PC-9 (cell line): ENCODE data around the gene ABCC3.

ENCODE experiments used
- CTCF ChIP-seq: fragments of 200-600 bp; sonication (generic); conservative IDR thresholded peaks from 2 replicates; pipeline ENCODE4 v1.6.1; 2017; ENCODE audit warnings: mixed run types, antibody characterized with exemption, mild to moderate bottlenecking, moderate library complexity
- EZH2 ChIP-seq: fragments of 200-600 bp; sonication (generic); IDR thresholded peaks from 2 replicates; pipeline ENCODE4 v1.8.0; 2017; ENCODE audit warnings: antibody characterized with exemption, low read depth

- TF ChIP-seq CTCF (no peak), EZH2 (no peak)
Measured at GRCh38 chr17:50710650-50711049, 76.0 kb downstream of the ABCC3 start.
